SK-N-SH (cell line): ENCODE results near the gene TTC27.

ENCODE experiments used
- CHD2 ChIP-seq: fragments of 150-350 bp; IDR thresholded peaks from 2 replicates; pipeline ENCODE4 v1.6.1; 2018; ENCODE audit warnings: low read length; ENCODE audit not compliant: partially characterized antibody
- CTCF ChIP-seq: fragments of 200-600 bp; sonication (generic); IDR thresholded peaks from 2 replicates; pipeline ENCODE4 v1.6.1; 2017; ENCODE audit warnings: antibody characterized with exemption, mild to moderate bottlenecking, moderate library complexity
- EP300 ChIP-seq, 2 experiments: IDR thresholded peaks; 2 replicates each; pipeline versions ENCODE4 v1.4.0 to v1.6.1; 2012; ENCODE audit warnings: borderline replicate concordance in 1 of 2, low read depth in 1 of 2, low read length in 1 of 2
- EZH2phosphoT487 ChIP-seq: fragments of 200-600 bp; sonication (generic); IDR thresholded peaks from 2 replicates; pipeline ENCODE4 v1.6.1; 2017; ENCODE audit warnings: low read depth, mixed run types, mild to moderate bottlenecking, antibody characterized with exemption, moderate library complexity, borderline replicate concordance
- FOSL2 ChIP-seq: IDR thresholded peaks from 2 replicates; pipeline ENCODE4 v1.4.0; 2012; ENCODE audit warnings: low read depth, mild to moderate bottlenecking, moderate library complexity, borderline replicate concordance
- FOXJ3 ChIP-seq: sonication (generic); formaldehyde crosslinking; IDR thresholded peaks from 2 replicates; pipeline ENCODE4 v1.5.1; 2020; ENCODE audit warnings: mild to moderate bottlenecking, missing genetic modification reagents
- GABPA ChIP-seq: IDR thresholded peaks from 2 replicates; pipeline ENCODE4 v1.4.0; 2012; ENCODE audit warnings: low read depth, mild to moderate bottlenecking
- MAX ChIP-seq: IDR thresholded peaks from 2 replicates; pipeline ENCODE4 v1.4.0; 2012; ENCODE audit warnings: low read depth
- MXI1 ChIP-seq: IDR thresholded peaks from 2 replicates; pipeline ENCODE4 v1.6.1; 2012; ENCODE audit warnings: mild to moderate bottlenecking, low read depth, low read length, improper control_type of control experiment
- RAD21 ChIP-seq: IDR thresholded peaks from 2 replicates; pipeline ENCODE4 v1.6.1; 2012; ENCODE audit warnings: mild to moderate bottlenecking, low read length
- RCOR1 ChIP-seq: fragments of 150-350 bp; IDR thresholded peaks from 2 replicates; pipeline ENCODE4 v1.6.1; 2017; ENCODE audit warnings: antibody characterized with exemption, low read length
- SMC3 ChIP-seq: IDR thresholded peaks from 2 replicates; pipeline ENCODE4 v1.6.1; 2012; ENCODE audit warnings: low read depth, low read length, improper control_type of control experiment
- TF ChIP-seq, protein P1 (sequence below): IDR thresholded peaks from 2 replicates; pipeline ENCODE4 v1.4.0; 2012; ENCODE audit warnings: low read depth, borderline replicate concordance

- TF ChIP-seq CTCF (no peak), EZH2phosphoT487 (no peak), EP300 (IDR thresholded peaks at IDR 0.05; ENCODE audit: borderline replicate concordance in 1 of 2, low read depth in 1 of 2, low read length in 1 of 2) (no peak), MXI1 (no peak), FOXJ3 (CRISPR knock-in tag) (no peak), GABPA (no peak), CHD2 (no peak), SMC3 (no peak), FOSL2 (no peak), RAD21 (no peak), MAX (no peak), RCOR1 (no peak)
- TF ChIP-seq, protein P1, sequence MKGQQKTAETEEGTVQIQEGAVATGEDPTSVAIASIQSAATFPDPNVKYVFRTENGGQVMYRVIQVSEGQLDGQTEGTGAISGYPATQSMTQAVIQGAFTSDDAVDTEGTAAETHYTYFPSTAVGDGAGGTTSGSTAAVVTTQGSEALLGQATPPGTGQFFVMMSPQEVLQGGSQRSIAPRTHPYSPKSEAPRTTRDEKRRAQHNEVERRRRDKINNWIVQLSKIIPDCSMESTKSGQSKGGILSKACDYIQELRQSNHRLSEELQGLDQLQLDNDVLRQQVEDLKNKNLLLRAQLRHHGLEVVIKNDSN = no peak
These were observed 113.7 kb downstream of the TTC27 start for GRCh38 chr2:32741575-32741974.
